OCI-M2 (cell line): ENCODE measurements around the gene APOL1.

Source experiments
- DNase-seq: peaks from one replicate; lab custom pipeline; 2025; ENCODE audit not compliant: unreplicated experiment; lab: John Stamatoyannopoulos, UW

The APOL1 gene

GRCh38 chr22:36305813-36306212, 52.9 kb downstream of the APOL1 start:
- DNase-seq: no peak

DNA sequence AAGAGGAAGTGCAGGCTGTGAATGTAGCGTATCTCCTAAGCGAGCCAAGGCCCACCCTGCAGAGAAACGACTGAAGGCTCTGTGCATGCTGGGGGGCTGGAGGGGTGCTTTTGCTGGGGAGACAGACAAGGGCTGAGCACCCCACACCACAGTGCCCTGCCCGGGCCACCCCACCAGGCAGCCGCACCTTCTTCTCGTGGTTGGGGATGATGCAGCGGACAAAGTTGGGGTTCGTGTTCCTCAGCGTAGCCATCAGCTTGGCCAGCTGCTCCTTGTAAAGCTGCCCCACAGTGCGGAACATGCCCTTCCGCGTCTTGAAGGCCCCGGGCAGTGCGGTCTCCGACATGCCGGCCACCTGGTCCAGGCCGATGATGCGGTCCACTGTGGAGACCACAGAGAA, 53.3 kb downstream of the APOL1 start:
- DNase-seq: no peak

DNA sequence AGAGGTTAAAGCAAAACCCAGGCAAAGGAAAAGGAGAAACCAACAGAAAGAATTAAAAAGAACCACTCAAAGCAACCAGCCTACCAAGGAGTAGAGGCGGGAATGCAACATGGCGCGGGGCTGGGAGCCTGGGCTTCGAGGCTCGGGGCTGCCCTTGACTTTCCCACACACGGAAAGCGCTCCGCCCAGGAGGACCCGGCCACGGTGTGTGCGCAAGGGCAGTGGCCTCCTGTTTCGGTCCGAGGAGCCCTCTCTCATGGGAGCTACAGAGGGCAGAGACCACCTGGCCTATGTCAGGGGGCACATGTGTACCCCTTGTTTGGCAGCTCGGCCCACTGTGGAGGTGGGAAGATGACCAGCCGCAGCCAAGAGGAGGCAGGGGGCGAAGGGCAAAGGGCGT, 55.9 kb downstream of the APOL1 start:
- no peak for DNase-seq

- no peak for DNase-seq
These were observed 58.6 kb downstream of the APOL1 start for GRCh38 chr22:36311386-36312085.

DNA sequence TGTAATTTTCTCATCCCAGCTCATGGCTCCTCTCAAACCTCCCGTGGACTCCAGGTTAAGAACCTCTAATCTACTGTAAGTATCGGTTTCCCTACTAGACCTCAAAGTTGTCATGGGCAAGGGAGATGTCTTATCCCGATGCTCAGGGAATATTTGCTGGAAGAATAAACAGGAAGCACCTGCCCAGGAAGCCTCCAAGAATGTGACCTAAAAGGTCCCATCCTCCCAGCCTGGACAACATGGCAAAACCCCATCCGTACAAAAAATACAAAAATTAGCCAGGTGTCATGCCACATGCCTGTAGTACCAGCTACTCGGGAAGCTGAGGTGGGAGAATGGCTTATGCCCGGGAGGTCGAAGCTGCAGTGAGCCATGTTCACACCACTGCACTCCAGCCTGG, 62.4 kb downstream of the APOL1 start:
- no peak for DNase-seq

DNA sequence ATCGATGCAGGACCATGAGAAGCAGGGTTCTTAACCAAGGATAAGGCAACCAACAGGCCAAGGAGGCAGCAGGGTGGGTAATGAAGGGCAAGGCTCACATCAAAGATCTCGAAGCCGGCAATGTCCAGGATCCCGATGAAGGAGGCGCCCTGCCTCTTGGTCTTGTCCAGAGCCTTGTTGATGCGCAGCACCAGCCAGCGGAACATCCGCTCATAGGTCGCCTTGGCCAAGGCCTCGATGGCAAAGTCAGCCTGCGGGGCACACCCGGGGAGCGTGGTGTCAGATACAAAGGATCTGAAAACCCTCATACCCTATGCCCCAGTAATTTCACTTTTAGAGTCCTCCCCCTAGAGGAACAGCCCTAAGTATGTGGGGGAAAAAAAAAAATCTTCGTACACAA, 63.5 kb downstream of the APOL1 start:
- DNase-seq: no peak
